Ishikawa (cell line): ENCODE data around the gene LRP1-AS.

Source experiments
- CREB1 ChIP-seq: IDR thresholded peaks from 2 replicates; pipeline ENCODE4 v1.6.1; 2012; ENCODE audit warnings: low read depth
- EGR1 ChIP-seq: IDR thresholded peaks from 2 replicates; pipeline ENCODE4 v1.6.1; 2012
- EP300 ChIP-seq: IDR thresholded peaks from 2 replicates; pipeline ENCODE4 v1.6.1; 2012; ENCODE audit warnings: borderline replicate concordance
- FOXM1 ChIP-seq: IDR thresholded peaks from 2 replicates; pipeline ENCODE4 v1.6.1; 2012; ENCODE audit warnings: low read depth, borderline replicate concordance
- MAX ChIP-seq: IDR thresholded peaks from 2 replicates; pipeline ENCODE4 v1.6.1; 2012
- NFIC ChIP-seq: IDR thresholded peaks from 2 replicates; pipeline ENCODE4 v1.6.1; 2012
- RAD21 ChIP-seq: IDR thresholded peaks from 2 replicates; pipeline ENCODE4 v1.6.1; 2012; ENCODE audit warnings: low read depth
- REST ChIP-seq: IDR thresholded peaks from 2 replicates; pipeline ENCODE4 v1.6.1; 2012; ENCODE audit warnings: low read depth, mild to moderate bottlenecking
- TAF1 ChIP-seq: IDR thresholded peaks from 2 replicates; pipeline ENCODE4 v1.6.1; 2012; ENCODE audit warnings: low read depth, mild to moderate bottlenecking
- TEAD4 ChIP-seq: IDR thresholded peaks from 2 replicates; pipeline ENCODE4 v1.6.1; 2012
- USF1 ChIP-seq: IDR thresholded peaks from 2 replicates; pipeline ENCODE4 v1.6.1; 2012
- YY1 ChIP-seq: IDR thresholded peaks from 2 replicates; pipeline ENCODE4 v1.6.1; 2012; ENCODE audit warnings: low read depth
- ZBTB7A ChIP-seq: IDR thresholded peaks from 2 replicates; pipeline ENCODE4 v1.6.1; 2012; ENCODE audit warnings: low read depth

GRCh38 chr12:57129889-57130288, 17.5 kb downstream of the LRP1-AS start:
- TF ChIP-seq ZBTB7A, result no peak
- TF ChIP-seq RAD21, result no peak
- TF ChIP-seq MAX, result no peak
- no peak for TF ChIP-seq EP300
- no peak for TF ChIP-seq EGR1
- no peak for TF ChIP-seq REST
- no peak for TF ChIP-seq CREB1
- no peak for TF ChIP-seq TEAD4
- no peak for TF ChIP-seq NFIC
- TF ChIP-seq FOXM1, result no peak
- TF ChIP-seq YY1, result no peak
- no peak for TF ChIP-seq TAF1
- no peak for TF ChIP-seq USF1
